CD4-positive, alpha-beta T cell treated with Interleukin-6 at 100 ng/mL for 8 hours (primary cell): ENCODE measurements around the gene CLDN20.
"Not testable (repeated sequence)": the region's sequence is repeated elsewhere in the genome, so short reads cannot be mapped to it uniquely, and the experiment has no call there.

Experiments
- DNase-seq: peaks from one replicate; pipeline ENCODE4 v3.0.0-alpha.2; 2020; ENCODE audit warnings: mixed read lengths, low spot score

CLDN20 gene

GRCh38 chr6:155263373-155264063, at the start of gene CLDN20:
TSS of gene CLDN20 (plus strand) at chr6:155264013. CDS start at chr6:155275720, 11,707 bp downstream.
- DNase-seq = no peak

GRCh38 chr6:155215906-155216305, 47.9 kb upstream of the CLDN20 start:
- DNase-seq = no peak

GRCh38 chr6:155216312-155217046, 47.3 kb upstream of the CLDN20 start:
- DNase-seq = no peak

- DNase-seq = not testable (repeated sequence)
Observed at GRCh38 chr6:155218711-155219110, 45.1 kb upstream of the CLDN20 start.

- DNase-seq = no peak
Observed at GRCh38 chr6:155219299-155219698, 44.5 kb upstream of the CLDN20 start.

GRCh38 chr6:155219858-155220301, 43.9 kb upstream of the CLDN20 start:
- no peak for DNase-seq

GRCh38 chr6:155221086-155221485, 42.7 kb upstream of the CLDN20 start:
- no peak for DNase-seq

GRCh38 chr6:155222506-155222905, 41.3 kb upstream of the CLDN20 start:
- no peak for DNase-seq

- peak; percentile 47 for DNase-seq
Observed at GRCh38 chr6:155223646-155224451, 40.0 kb upstream of the CLDN20 start.

- no peak for DNase-seq
Observed at GRCh38 chr6:155224618-155225017, 39.2 kb upstream of the CLDN20 start.

GRCh38 chr6:155227046-155227445, 36.8 kb upstream of the CLDN20 start:
- DNase-seq = no peak

GRCh38 chr6:155228546-155229166, 35.2 kb upstream of the CLDN20 start:
- DNase-seq = no peak

- DNase-seq = not testable (repeated sequence)
Observed at GRCh38 chr6:155230975-155231374, 32.8 kb upstream of the CLDN20 start.

GRCh38 chr6:155232848-155233247, 31.0 kb upstream of the CLDN20 start:
- no peak for DNase-seq

GRCh38 chr6:155234167-155234566, 29.6 kb upstream of the CLDN20 start:
- no peak for DNase-seq

GRCh38 chr6:155234687-155235086, 29.1 kb upstream of the CLDN20 start:
- DNase-seq = no peak

GRCh38 chr6:155235087-155235486, 28.7 kb upstream of the CLDN20 start:
- DNase-seq = no peak

- no peak for DNase-seq
Observed at GRCh38 chr6:155237613-155238012, 26.2 kb upstream of the CLDN20 start.

- no peak for DNase-seq
Observed at GRCh38 chr6:155240905-155241600, 22.8 kb upstream of the CLDN20 start.

GRCh38 chr6:155241966-155242365, 21.8 kb upstream of the CLDN20 start:
- no peak for DNase-seq

GRCh38 chr6:155244434-155244833, 19.4 kb upstream of the CLDN20 start:
- no peak for DNase-seq

GRCh38 chr6:155245193-155245592, 18.6 kb upstream of the CLDN20 start:
- no peak for DNase-seq
